ENCODE data around the gene MAPK8. TPM values are rescaled to one million over a fixed set of nuclear protein-coding genes. Genes with fewer than 3 reads are reported as not detected.

Gene MAPK8
- total and polyA plus RNA-seq, 9 of the 15 experiments (the other 6 are each of a cell fraction or from before 2014, with no cell fraction given): 6.4 to 159 (median 71.0) TPM

- POLR2A ChIA-PET: interaction anchor here (0.6 kb wide), 1 partner anchor 142 kb away, joined by 3 read pairs; no protein-coding TSS in a partner anchor
- no peak overlapping the region; a peak in 1 of 4 replicates for H3K9ac ChIP-seq (ENCODE audit: insufficient read depth in 1 of 2, low read depth in 2 of 2, low read length in 2 of 2)
- no peak overlapping the region for H2AFZ ChIP-seq (ENCODE audit: low read depth, low read length)
- WGBS (ENCODE audit: insufficient coverage, low coverage, missing lambda C conversion rate): 40% methylated on average over 3 of the region's 3 CpGs
- H3K79me2 ChIP-seq (ENCODE audit: control insufficient read depth, insufficient read depth, low read length): peaks cover 88% of the 10 kb centered on the region
- in situ Hi-C loops (cut with MboI) (loop anchor here (5.0 to 10.0 kb wide), 2 partner anchors 142 to 290 kb away; no protein-coding TSS in a partner anchor), intact Hi-C loops (cut with micrococcal nuclease) (loop anchor here (5.0 kb wide), 2 partner anchors 52 to 287 kb away; no protein-coding TSS in a partner anchor)
- no peak overlapping the region for H3K4me2 ChIP-seq (ENCODE audit: insufficient read depth, low read length)
- H3K9me1 ChIP-seq (ENCODE audit: control insufficient read depth, insufficient read depth, low read length): no peaks in the 10 kb centered on the region
- no TSS peak for BruUV-seq (replicated peaks)
- H4K20me1 ChIP-seq (replicated peaks; ENCODE audit: control insufficient read depth, insufficient read depth, low read length): no peaks in the 10 kb centered on the region
- CTCF ChIA-PET (ENCODE audit: low intra/inter-chr PET ratio): interaction anchor here (0.6 to 5.7 kb wide), 4 partner anchors 12 to 291 kb away, joined by 3 to 77 read pairs (median 19); no protein-coding TSS in a partner anchor
- peaks cover 6 to 31% of the 10 kb centered on the region in 2 experiments for H3K4me1 ChIP-seq (replicated peaks in 1 of 2; ENCODE audit: control insufficient read depth in 2 of 2, insufficient read depth in 2 of 2, low read length in 2 of 2)
- H3K4me3 ChIP-seq: no peak overlapping the region
- H3K27ac ChIP-seq (ENCODE audit: extremely low read depth, low read depth, low read length): peak overlapping the region; percentile 36; the same call in 2 of the 3 replicates
- no peaks in the 10 kb centered on the region for H3K9me3 ChIP-seq (replicated peaks; ENCODE audit: control insufficient read depth, insufficient read depth, low read depth, low read length)
- no peaks in the 10 kb centered on the region; the same call in 2 of the 3 replicates for H3K36me3 ChIP-seq (ENCODE audit: control insufficient read depth, insufficient read depth, low read length)
- no peak for ATAC-seq
- H3K27me3 ChIP-seq (ENCODE audit: control insufficient read depth in 2 of 2, insufficient read depth in 2 of 2, low read length in 2 of 2): no peaks in the 10 kb centered on the region
- DNase-seq (ENCODE audit: extremely low read depth in 1 of 4, low spot score in 3 of 4): no peak
- no peak for FAIRE-seq
- TF ChIP-seq CUX1 (CRISPR knock-in tag; IDR thresholded peaks at IDR 0.05) (0 out of 2 replicates have a peak, but pooled peaks have one; percentile 38), GTF2A2 (tag; IDR thresholded peaks at IDR 0.05) (no peak), BDP1 (IDR thresholded peaks at IDR 0.05; ENCODE audit: insufficient read depth, insufficient read length) (no peak), PKNOX1 (IDR thresholded peaks at IDR 0.05) (0 out of 2 replicates have a peak, but pooled peaks have one; percentile 6), NFIC (IDR thresholded peaks at IDR 0.05) (peak; percentile 74)
- TF ChIP-seq, protein P1, sequence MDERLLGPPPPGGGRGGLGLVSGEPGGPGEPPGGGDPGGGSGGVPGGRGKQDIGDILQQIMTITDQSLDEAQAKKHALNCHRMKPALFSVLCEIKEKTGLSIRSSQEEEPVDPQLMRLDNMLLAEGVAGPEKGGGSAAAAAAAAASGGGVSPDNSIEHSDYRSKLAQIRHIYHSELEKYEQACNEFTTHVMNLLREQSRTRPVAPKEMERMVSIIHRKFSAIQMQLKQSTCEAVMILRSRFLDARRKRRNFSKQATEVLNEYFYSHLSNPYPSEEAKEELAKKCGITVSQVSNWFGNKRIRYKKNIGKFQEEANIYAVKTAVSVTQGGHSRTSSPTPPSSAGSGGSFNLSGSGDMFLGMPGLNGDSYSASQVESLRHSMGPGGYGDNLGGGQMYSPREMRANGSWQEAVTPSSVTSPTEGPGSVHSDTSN (CRISPR knock-in tag; IDR thresholded peaks at IDR 0.05; ENCODE audit: low read depth): no peak
- TF ChIP-seq, protein P1 (tag; conservative IDR thresholded peaks at IDR 0.05; ENCODE audit: low read depth): peak; percentile 70
Measured at GRCh38 chr10:48364659-48365405, 58.4 kb downstream of the MAPK8 start.

Measured in K562 (cell line).